Left ventricle myocardium superior (tissue), 1 donor: ENCODE measurements around the gene IMPACT. TPM values are rescaled to one million over a fixed set of nuclear protein-coding genes. Genes with fewer than 3 reads are reported as not detected.

Experiments used
- ATAC-seq: fragments of 200-7000 bp; cut with Tn5 transposase; one replicate; pipeline ENCODE4 v1.9.1; 2020; ENCODE audit warnings: mild to moderate bottlenecking, moderate library complexity
- DNase-seq: peaks from one replicate; pipeline ENCODE4 v3.0.0-alpha.2; 2020
- intact Hi-C: fragments of 100-400 bp; cut with micrococcal nuclease; formaldehyde crosslinking; loops from one replicate; pipeline ENCODE4 v1.11.0; 2022
- total RNA-seq: library from RNA; stranded (reverse); fragmentation: NEBNext Ultra II Directional; extraction: Animal tissue kit (Norgen Biotek cat#: 25700); gene quantifications from one replicate; pipeline ENCODE4 v1.2.1, GENCODE V29; 2021
- donor health status: DM: no; HTN: yes; CAD: no; lungs with severe emphysema.

Gene IMPACT
- total RNA-seq, 1 donor from 2014 or later: 20.5 TPM

DNA sequence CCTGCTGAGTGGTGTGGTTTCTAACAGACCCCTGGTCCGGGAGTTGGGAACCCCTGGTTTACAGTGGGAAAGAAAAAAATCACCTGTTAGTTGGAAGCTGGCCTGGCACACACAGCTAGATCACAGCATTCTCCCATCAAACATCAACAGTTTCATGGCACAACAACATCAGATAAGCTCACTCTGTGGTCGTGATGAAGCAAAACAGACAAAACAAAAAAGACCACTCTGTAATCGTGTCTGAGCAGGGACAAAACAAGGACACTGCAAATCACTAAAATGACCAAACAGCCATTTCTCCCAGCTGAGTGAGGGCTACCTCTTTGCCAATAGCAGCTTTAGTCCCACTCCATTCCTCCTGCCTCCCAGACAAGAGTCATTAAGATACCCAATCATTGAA, 9.0 kb upstream of the IMPACT start:
- intact Hi-C loops: no loop called here
- ATAC-seq (no peak), DNase-seq (no peak)

DNA sequence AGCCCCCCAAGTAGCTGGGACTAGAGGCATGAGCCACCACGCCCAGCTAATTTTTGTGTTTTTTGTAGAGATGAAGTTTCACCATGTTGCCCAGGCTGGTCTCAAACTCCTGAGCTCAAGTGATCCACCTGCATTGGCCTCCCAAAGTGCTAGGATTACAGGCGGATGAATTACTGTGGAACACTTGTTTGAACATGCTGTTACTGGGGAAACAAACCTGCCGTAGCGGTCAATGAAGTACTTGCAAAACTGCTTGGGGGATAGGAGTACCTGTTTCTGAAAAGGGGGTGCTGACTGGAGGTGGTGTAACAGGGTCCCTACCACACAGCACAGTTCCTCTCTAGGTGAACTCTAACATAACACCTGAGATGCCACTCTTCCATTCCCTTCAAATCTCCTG, 5.9 kb upstream of the IMPACT start:
- no peak for ATAC-seq
- DNase-seq: no peak
- intact Hi-C loops: no loop called here

DNA sequence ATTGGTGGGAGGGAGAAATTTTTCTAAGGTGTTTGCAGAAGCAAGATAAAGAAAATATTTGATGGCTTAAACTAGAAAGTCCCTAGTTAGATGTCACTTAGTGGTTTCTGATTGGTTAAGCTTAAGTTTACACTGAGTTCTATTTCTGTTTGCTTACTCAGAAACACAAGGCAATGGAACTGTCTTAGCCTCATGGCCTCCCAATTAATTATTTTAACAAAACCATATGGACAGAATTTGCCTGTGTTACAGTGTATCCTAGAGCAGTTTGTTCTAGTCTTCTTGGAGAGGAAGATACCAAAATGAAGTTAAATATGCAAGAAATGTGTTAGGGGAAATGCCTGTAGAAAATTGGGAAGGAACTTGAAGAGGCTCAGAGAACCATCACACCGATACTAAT, 4.6 kb upstream of the IMPACT start:
- DNase-seq: no peak
- ATAC-seq: no peak
- intact Hi-C loops: no loop called here

DNA sequence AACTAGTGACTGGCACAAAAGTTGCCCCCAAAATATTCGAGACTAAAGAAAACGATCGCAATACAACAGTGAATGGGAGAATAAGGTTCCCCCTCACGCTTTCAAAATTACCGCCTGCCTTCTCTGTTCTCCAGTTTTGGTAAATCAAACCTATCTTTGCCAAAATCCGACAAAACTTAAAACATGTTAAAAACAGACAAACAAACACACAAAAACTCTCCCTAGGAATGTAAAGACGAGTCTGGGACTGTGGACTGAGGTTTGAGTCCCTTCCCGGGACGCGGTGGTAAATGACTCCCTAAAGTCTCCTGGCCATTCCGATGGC, 435 bp upstream of the IMPACT start:
- intact Hi-C loops: no loop called here
- no peak for DNase-seq
- ATAC-seq: no peak

DNA sequence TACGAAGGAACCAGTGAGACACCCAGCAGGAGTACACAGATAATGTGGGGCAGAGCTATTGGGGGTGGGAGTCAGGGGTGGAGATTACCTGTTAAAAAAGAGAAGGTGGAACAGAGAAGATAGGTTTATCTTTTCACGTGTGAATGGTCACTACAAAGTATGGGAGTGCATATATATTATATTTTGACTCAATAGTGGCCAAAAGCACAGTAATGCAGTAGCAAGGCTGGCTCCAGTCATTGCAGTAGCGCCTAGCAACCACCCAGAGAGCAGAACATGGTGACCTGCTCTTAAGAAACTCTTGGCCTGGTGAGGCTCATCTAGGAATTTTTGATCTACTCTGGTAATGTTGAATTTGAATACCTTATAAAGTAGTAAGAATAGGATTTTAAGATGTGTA, 1.0 kb downstream of the IMPACT start:
- ATAC-seq: no peak
- no peak for DNase-seq
- intact Hi-C loops: no loop called here

DNA sequence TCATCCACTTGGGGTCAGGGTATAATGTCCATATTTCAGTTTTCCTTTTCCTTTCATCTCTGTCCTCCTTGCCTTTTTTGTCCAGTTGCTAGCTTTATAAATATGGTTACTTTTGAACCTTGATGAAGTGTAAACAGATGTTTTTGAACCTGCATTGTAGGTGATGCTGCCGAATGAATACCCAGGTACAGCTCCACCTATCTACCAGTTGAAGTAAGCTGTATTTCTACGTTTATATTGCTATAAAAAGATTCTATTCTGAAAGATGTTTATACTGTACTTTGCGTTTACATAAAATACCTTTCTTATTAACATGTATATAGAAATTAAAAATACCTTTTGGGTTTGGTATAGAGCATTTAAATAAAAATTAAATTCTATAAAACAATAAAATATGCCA, 2.2 kb downstream of the IMPACT start:
- DNase-seq (no peak), ATAC-seq (no peak)
- intact Hi-C loops: no loop called here

DNA sequence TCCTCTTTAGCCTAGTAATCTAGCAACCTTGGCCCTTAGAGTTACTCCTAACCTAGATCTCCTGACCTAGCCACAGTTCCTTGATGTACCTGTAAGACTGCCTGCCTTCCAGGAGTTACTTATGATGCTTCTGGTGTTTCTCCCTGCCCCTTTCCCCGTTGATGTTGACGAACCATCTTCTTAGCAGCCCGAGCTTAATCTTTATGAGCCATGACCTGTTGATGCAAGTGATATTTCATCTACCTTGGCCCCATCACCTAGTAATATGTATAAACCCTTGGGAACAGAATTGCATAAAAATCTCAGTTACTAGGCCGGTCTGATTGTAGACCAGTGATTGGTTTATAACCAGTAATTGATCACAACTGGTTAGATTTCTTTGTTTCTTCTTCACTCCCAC, 2.7 kb downstream of the IMPACT start:
- DNase-seq (no peak), ATAC-seq (no peak)
- intact Hi-C loops: no loop called here

DNA sequence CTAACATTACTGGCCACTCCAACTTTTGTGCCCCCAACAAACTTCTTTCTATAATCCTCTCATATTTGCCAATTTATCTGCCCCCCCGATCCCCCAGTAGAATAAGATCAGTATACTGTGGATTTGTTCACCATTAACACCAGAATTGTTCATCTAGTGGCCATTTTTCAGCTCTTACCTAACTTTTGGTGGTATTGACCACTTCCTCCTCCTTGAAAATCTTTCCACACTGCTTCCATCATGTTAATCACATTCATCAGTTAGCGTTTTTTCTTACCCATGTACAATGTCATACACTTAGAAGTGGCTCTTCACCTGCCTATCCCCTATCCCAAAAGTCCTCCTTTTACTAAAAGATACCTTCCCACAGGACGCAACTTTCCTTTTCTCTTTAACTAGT, 6.1 kb downstream of the IMPACT start:
- DNase-seq (no peak), ATAC-seq (no peak)
- intact Hi-C loops: loop anchor here (10.0 kb wide), 1 partner anchor 52 kb away; no protein-coding TSS in a partner anchor

DNA sequence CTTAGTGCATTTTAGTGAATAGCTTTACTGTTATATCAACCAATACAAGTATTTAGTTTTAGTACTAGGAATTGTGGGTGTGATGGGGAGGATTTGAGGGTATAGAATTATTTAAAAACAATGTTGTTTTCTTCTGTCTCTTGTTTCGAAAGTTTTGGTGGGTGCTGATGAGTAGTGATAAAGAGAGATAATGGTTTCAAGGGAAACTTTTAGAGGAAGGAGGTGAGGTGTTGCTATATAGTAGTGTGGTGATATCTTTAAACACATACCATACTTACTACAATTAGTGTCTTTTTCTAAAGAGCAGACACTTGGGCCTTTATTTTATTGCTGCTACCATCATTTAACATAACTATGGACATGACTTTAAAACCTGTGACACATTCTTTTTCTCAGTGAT, 10.5 kb downstream of the IMPACT start:
- no peak for ATAC-seq
- intact Hi-C loops: loop anchor here (10.0 kb wide), 1 partner anchor 48 kb away; no protein-coding TSS in a partner anchor
- no peak for DNase-seq

DNA sequence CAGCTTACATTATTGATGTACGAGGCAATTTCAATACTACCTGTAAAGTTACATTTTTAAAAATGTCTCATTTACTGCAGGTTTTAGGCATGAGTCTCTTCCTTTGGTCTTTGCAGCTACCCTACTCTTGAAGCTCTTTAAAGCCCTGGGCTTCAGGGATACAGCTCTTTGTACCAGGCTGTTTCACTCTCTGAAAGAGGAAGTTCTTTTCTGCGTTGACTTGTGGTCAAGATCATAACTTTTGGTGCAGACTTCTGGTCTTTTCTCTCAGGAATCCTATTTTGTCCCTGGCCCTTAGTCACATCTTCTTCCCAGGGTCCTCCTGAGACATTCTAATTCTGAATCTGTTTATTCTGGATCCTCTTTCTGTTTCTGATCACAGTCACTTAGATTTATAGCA, 17.4 kb downstream of the IMPACT start:
- intact Hi-C loops: no loop called here
- ATAC-seq (no peak), DNase-seq (no peak)

DNA sequence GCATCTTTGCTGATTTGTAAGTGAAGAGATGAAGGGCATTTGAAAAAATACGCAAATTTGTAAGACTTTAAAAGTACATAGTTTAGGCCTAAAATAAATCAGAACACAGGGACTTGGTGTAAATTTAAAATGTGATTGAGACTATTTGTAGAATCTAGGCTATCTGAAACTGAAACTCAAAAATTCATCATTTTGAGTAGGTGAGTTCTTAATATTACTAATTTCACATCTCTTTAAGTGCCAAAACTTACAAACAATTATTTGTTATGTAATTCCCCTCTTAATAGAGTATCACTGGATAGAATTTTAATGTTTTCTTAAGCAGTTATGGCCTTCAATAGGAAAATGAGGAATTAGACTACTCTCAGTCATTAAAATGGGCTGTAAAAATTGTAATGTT, 20.0 kb downstream of the IMPACT start:
- intact Hi-C loops: no loop called here
- ATAC-seq (no peak), DNase-seq (no peak)

DNA sequence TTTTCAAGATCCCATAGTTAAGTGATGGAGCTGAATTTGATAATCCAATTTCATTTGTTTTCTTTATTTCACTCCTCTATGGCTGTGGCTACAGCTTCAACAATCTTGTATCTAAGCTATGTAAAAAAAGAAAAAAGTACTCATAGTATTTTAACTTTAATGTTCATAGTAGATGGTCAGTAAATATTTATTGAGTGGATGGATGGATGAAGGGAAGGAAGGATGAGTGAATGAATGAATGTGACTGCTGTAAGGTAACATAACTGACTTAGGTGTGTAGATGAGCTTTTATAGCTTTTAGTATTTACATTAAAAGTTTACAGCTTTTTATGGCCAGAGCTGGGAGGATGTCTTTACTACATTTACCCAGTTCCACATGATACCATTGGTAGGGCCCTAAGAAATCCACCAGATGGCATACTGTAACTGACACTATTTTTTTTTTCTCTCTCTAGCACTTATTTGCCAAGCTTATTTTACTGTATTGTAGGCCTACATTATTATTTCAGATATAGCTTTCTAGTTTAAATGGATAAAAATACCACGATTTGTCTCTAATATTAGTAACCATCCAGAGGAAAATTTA, 20.6 kb downstream of the IMPACT start:
- intact Hi-C loops: no loop called here
- DNase-seq (no peak), ATAC-seq (no peak)

DNA sequence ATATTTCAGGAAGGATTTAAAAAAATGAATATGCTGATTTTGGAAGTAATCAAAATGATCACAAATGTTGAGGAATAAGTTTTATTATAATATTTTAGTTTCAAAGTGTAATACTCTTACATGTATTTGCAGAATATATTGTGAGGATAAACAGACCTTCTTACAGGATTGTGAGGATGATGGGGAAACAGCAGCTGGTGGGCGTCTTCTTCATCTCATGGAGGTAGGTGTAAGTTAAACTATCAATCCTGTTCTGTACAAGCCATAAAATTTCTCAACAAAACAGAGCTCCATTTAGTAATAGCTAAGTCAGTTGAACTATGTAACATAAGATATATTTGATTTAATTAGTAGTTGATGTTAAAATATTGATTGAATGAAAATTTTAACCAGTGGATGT, 21.5 kb downstream of the IMPACT start:
- intact Hi-C loops: no loop called here
- ATAC-seq (no peak), DNase-seq (no peak)

DNA sequence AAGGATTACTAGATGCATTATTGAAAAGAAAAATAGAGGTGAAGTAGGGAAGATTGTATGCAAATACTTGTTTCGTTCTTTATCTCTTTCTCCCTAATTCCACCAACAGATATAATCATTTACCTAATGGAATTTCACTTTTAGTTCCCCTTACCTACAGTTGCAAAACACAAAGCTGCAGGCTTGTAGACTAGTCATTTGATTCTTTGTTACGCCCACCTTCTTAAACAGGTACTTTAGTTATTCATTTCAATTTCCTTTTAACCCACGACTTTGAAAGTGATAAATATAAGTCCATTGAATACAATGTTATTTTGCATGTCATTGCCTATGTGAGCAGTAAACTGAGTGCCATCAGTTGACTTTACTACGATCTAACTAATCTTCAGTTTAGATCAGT, 30.1 kb downstream of the IMPACT start:
- intact Hi-C loops: no loop called here
- no peak for DNase-seq
- no peak for ATAC-seq

DNA sequence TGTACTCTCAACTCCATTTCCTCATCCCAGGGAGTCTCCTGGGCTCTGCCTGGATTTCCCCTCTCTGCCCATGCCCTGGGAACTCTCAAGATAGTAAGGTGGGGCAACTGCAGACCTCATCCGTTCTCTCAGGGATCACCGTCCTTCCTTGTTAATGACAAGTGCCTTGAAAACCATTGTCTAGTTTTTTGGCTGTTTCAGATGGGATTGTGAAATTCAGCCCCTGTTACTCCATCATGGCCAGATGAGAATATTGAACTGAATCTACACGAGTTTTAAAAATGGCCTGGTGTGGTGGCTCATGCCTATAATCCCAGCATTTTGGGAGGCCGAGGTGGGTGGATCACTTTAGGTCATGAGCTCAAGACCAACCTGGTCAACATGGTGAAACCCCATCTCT, 33.3 kb downstream of the IMPACT start:
- intact Hi-C loops: no loop called here
- ATAC-seq (no peak), DNase-seq (no peak)

DNA sequence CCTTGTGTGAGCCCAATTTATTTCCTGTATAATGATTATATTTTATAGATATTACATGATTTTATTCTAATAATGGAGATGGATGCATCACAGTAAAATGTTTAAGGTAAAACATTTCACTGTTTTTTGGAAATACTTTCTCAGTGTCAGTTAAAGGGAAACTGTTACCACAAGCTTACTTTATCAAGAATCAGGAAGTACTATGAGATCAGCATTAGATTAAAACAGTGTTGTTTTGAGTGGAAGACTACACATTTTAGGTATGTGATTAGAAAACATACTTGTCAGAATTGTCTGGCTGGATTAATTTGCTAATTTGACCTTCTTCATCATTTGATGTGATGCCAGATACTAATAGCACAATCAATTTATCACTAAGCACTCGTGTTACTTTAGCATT, 33.9 kb downstream of the IMPACT start, which contains the start of gene HRH4:
TSS of gene HRH4 (plus strand) at position 250 of the 400 bp plus-strand sequence. CDS start at position 342, 92 bp downstream.
- no peak for DNase-seq
- intact Hi-C loops: no loop called here
- no peak for ATAC-seq

DNA sequence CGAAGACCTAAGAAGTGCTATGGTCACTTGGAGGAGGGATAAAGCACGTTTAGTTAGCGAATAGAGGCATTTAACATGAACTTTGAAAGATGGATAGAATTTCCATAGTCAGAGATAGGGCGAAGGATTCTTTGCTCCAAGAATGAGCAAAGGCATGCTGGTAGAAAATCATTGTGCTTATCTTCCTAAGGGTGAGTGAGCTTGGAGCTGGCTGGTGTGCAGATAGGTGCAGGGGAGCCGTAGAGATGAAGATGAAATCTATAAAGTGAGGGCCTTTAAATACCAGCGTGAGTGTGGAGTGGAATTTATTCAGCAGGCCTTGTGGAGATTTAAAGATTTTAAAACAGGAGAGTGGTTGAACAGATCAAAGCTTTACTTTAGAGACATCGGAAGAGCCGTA, 35.5 kb downstream of the IMPACT start:
- no peak for ATAC-seq
- no peak for DNase-seq
- intact Hi-C loops: no loop called here

DNA sequence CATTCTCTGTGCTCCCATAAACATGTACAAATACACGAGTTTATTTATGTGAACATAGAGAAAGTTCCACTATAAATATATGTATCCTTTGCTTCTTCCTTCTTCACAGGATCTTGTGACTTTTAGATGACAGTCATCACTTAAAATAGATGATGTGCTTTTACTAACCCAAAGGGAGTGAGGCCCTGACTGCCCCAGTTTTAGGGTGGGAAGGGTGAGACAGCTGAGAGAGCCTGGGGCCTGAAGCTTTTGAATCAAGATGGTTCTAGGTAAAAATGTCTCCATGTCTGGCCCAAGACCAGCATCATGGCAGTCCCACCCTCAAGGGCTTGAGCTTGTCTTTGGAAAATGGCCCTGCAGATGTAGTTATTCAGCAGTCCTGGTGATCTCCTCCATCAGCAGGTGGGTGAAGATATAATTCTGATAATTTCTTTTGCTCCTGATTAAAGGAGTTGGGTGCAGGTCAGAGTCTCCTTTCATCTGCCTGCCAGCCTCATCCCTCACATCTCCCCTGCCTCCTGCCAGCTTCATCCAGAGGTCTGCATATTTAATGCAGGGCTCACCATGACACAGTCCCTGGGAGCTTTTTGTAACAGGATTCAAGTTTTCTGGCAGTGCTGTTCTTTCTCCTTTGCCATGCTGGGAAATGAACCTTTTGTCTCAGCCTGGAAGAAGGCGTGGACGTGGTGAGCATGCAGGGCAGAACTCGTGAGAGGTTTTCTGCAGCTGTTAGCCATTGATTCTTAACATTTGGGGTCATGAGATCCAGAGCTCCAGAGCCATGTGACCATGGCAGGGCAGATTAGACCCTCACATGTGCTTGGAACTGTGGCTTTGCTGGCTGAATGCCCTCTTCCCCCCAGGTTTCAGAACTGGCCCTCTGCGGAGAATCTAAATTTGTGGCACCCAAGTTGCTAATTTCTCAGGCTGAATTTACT, 36.6 kb downstream of the IMPACT start:
- ATAC-seq (no peak), DNase-seq (no peak)
- intact Hi-C loops: no loop called here

DNA sequence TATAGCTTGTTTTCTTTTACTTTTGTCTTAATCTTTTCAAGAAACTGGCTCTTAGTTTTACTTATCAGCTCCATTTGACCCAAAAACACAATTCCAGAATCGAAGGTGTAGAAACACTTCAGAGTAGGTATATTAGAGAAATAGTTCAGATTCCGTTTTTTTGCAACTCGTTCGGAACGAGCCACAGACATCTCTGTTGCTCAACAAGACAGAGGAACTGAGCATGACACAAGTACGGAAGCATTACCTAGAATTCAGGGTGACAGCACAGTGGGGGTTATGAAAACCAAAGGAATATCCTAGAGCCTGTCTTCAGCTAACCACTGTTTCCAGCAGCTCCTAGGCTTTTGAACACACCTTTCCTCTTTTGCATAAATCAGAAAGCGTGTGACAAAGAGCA, 39.0 kb downstream of the IMPACT start:
- no peak for DNase-seq
- intact Hi-C loops: no loop called here
- ATAC-seq: no peak

DNA sequence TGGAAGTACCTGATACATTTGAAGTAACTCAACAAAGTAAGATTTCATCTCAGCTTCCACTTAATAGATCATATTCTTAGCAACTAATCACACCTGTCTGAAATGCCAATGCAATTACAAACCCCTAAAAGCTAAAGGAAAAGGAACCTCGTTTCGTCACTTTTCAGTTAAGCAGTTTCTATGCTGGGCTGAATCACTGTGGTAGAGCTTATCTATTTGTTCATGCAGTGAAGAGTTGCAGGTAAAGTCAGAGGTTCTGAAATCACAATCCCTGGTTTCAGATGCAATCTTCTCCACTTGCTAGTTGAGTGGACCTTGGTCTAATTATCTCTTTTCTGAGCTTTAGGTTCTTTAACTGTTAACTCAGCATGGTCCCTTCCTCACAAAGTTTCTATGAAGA, 40.3 kb downstream of the IMPACT start:
- DNase-seq: no peak
- intact Hi-C loops: no loop called here
- ATAC-seq: no peak

DNA sequence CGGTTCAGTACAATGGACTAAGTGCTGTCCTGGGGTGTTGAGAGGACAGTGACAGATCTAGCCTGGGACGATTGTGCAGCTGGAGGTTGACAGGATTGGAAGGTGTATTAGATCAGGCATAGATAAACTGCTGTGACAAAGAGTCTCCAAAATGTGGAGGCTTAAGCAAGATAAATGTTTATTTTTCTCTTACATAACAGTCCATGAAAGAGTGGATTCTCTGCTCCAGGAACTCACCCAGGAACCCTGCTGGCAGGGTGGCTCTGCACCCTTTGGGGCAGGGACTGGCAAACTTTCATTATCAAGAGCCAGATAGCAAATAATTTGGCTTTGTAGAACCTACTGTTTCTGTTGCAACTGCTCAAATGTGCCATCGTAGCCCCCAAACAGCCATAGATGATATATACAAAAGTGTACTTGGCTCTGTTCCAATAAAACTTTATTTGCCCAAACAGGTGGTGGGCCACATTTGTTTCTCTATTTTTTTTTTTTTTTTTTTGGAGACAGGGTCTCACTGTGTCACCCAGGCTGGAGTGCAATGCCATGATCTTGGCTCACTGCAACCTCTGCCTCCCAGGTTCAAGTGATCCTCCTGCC, 43.6 kb downstream of the IMPACT start:
- intact Hi-C loops: no loop called here

More for the DNA sequence above, 43.6 kb downstream of the IMPACT start:
- no peak for ATAC-seq
- no peak for DNase-seq
